PC-3 (cell line): ENCODE results near the gene TEX12. TPM values are rescaled to one million over a fixed set of nuclear protein-coding genes. Genes with fewer than 3 reads are reported as not detected.

ENCODE experiments used
- ATAC-seq: fragments of 200-7000 bp; cut with Tn5 transposase; 2 replicates; pipeline ENCODE4 v1.9.1; 2020; ENCODE audit warnings: mild to moderate bottlenecking, moderate library complexity
- BruUV-seq: library from RNA; stranded (reverse); fragments of 400-500 nt; replicated peaks from 2 replicates; lab custom pipeline; 2021; lab: Mats Ljungman, UMichigan
- CTCF ChIA-PET: fragments of 300-600 bp; sonication (Branson Sonifier 250); formaldehyde crosslinking; loops from one replicate; lab custom pipeline; 2022; ENCODE audit warnings: antibody characterized with exemption; lab: Charles Lee
- POLR2A ChIA-PET: fragments of 300-600 bp; sonication (Branson Sonifier 250); formaldehyde crosslinking; loops from one replicate; lab custom pipeline; 2022; ENCODE audit warnings: antibody characterized with exemption; ENCODE audit not compliant: unreplicated experiment; lab: Charles Lee
- DNase-seq: peaks from one replicate; pipeline ENCODE4 v3.0.0-alpha.2; 2015
- H2AFZ ChIP-seq: fragments of 300-600 bp; sonication (generic); 2 replicates; pipeline ENCODE4 v1.6.0; 2016; ENCODE audit warnings: antibody characterized with exemption, low read length
- H3F3A ChIP-seq: fragments of 300-600 bp; sonication (generic); one replicate; pipeline ENCODE4 v1.6.0; 2017; ENCODE audit warnings: antibody characterized with exemption, low read length, control low read depth, mild to moderate bottlenecking; ENCODE audit not compliant: unreplicated experiment
- H3K27ac ChIP-seq: fragments of 300-600 bp; sonication (generic); 2 replicates; pipeline ENCODE4 v1.5.1; 2016; ENCODE audit warnings: mild to moderate bottlenecking, low read length
- H3K27me3 ChIP-seq: fragments of 300-600 bp; sonication (generic); 2 replicates; pipeline ENCODE4 v1.6.1; 2016; ENCODE audit warnings: low read length, mixed read lengths
- H3K36me3 ChIP-seq: fragments of 300-600 bp; sonication (generic); 2 replicates; pipeline ENCODE4 v1.6.1; 2016; ENCODE audit warnings: low read depth, mixed run types, low read length, mixed read lengths
- H3K4me1 ChIP-seq: fragments of 300-600 bp; sonication (generic); 2 replicates; pipeline ENCODE4 v1.5.1; 2016; ENCODE audit warnings: low read length; ENCODE audit not compliant: insufficient read depth
- H3K4me2 ChIP-seq: fragments of 300-600 bp; sonication (generic); 2 replicates; pipeline ENCODE4 v1.6.0; 2016; ENCODE audit warnings: low read length
- H3K4me3 ChIP-seq: fragments of 300-600 bp; sonication (generic); 2 replicates; pipeline ENCODE4 v1.5.1; 2016; ENCODE audit warnings: mild to moderate bottlenecking, low read length, mixed read lengths
- H3K79me2 ChIP-seq: fragments of 300-600 bp; sonication (generic); 2 replicates; pipeline ENCODE4 v1.6.1; 2017; ENCODE audit warnings: low read length, mixed read lengths
- H3K9ac ChIP-seq: fragments of 300-600 bp; sonication (generic); 2 replicates; pipeline ENCODE4 v1.6.0; 2016; ENCODE audit warnings: mild to moderate bottlenecking, low read length
- H3K9me2 ChIP-seq: fragments of 300-600 bp; sonication (generic); replicated peaks from 2 replicates; pipeline ENCODE4 v1.6.1; 2016; ENCODE audit warnings: mixed run types, low read length, mixed read lengths
- H3K9me3 ChIP-seq: fragments of 300-600 bp; sonication (generic); 2 replicates; pipeline ENCODE4 v1.6.1; 2016; ENCODE audit warnings: low read length, mixed read lengths
- H4K20me1 ChIP-seq: fragments of 300-600 bp; sonication (generic); 2 replicates; pipeline ENCODE4 v1.6.1; 2016; ENCODE audit warnings: low read length, mixed read lengths
- CTCF ChIP-seq: fragments of 300-600 bp; sonication (generic); conservative IDR thresholded peaks from 2 replicates; pipeline ENCODE4 v1.5.1; 2017; ENCODE audit warnings: antibody characterized with exemption, low read depth, mild to moderate bottlenecking, low read length
- EZH2 ChIP-seq: fragments of 300-600 bp; sonication (generic); IDR thresholded peaks from one replicate; pipeline ENCODE4 v1.6.1; 2017; ENCODE audit warnings: antibody characterized with exemption, mild to moderate bottlenecking, low read length; ENCODE audit not compliant: unreplicated experiment
- EZH2phosphoT487 ChIP-seq: fragments of 300-600 bp; sonication (generic); IDR thresholded peaks from 2 replicates; pipeline ENCODE4 v1.6.1; 2018; ENCODE audit warnings: mild to moderate bottlenecking, antibody characterized with exemption, low read length, borderline replicate concordance
- intact Hi-C: fragments of 100-400 bp; cut with micrococcal nuclease; formaldehyde crosslinking; loops from 2 replicates; pipeline ENCODE4 v1.9.0; 2023
- total RNA-seq: library from RNA; depleted of rRNA; stranded (reverse); fragments of >200 nt; gene quantifications from 2 replicates; pipeline ENCODE4 v1.2.3, GENCODE V29; 2014

TEX12 gene
- total RNA-seq, 1 experiment from 2014 or later: not detected

GRCh38 chr11:112178936-112179335, 11.8 kb downstream of the TEX12 start:
- Histone ChIP-seq H3K27ac (no peak overlapping the region), H3K4me1 (peaks cover 9% of the 10 kb centered on the region; the same call in 1 of the 2 replicates), H3K9ac (no peak overlapping the region), H3K36me3 (no peaks in the 10 kb centered on the region), H2AFZ (no peak overlapping the region), H3K9me2 (no peaks in the 10 kb centered on the region), H3K9me3 (no peaks in the 10 kb centered on the region), H3K79me2 (no peaks in the 10 kb centered on the region), H4K20me1 (no peaks in the 10 kb centered on the region), H3K27me3 (no peaks in the 10 kb centered on the region), H3K4me3 (no peak overlapping the region), H3F3A (no peaks in the 10 kb centered on the region), H3K4me2 (no peak overlapping the region)
- intact Hi-C loops: loop anchor here (5.0 kb wide), 1 partner anchor 38 kb away; no protein-coding TSS in a partner anchor
- ATAC-seq (no peak), DNase-seq (no peak)
- no peak for TF ChIP-seq EZH2
- no peak for TF ChIP-seq EZH2phosphoT487
- ChIA-PET CTCF (no interaction called here), POLR2A (no interaction called here)
- BruUV-seq: no TSS peak

- Histone ChIP-seq H3K4me3 (no peak overlapping the region), H3K9me3 (no peaks in the 10 kb centered on the region), H4K20me1 (no peaks in the 10 kb centered on the region), H3K9ac (no peak overlapping the region), H3K9me2 (no peaks in the 10 kb centered on the region), H3K4me2 (no peak overlapping the region), H2AFZ (no peak overlapping the region), H3K79me2 (no peaks in the 10 kb centered on the region), H3K36me3 (no peaks in the 10 kb centered on the region), H3F3A (no peaks in the 10 kb centered on the region), H3K4me1 (peaks cover 8% of the 10 kb centered on the region; the same call in 1 of the 2 replicates), H3K27me3 (no peaks in the 10 kb centered on the region), H3K27ac (no peak overlapping the region)
- TF ChIP-seq CTCF (no peak), EZH2phosphoT487 (no peak), EZH2 (no peak)
- no TSS peak for BruUV-seq
- no peak for DNase-seq
- CTCF ChIA-PET: no interaction called here
- intact Hi-C loops: loop anchor here (5.0 kb wide), 1 partner anchor 38 kb away; no protein-coding TSS in a partner anchor
- POLR2A ChIA-PET: no interaction called here
- no peak for ATAC-seq
Measured at GRCh38 chr11:112179601-112180000, 12.4 kb downstream of the TEX12 start.

GRCh38 chr11:112182867-112183266, 15.7 kb downstream of the TEX12 start:
- ChIA-PET CTCF (no interaction called here), POLR2A (no interaction called here)
- ATAC-seq: no peak

More at GRCh38 chr11:112182867-112183266, 15.7 kb downstream of the TEX12 start:
- no TSS peak for BruUV-seq
- Histone ChIP-seq H3K9ac (no peak overlapping the region), H3K4me3 (no peak overlapping the region), H3K27me3 (no peaks in the 10 kb centered on the region), H3K27ac (no peak overlapping the region), H3K36me3 (no peaks in the 10 kb centered on the region), H3K79me2 (no peaks in the 10 kb centered on the region), H3K9me2 (no peaks in the 10 kb centered on the region), H3F3A (no peaks in the 10 kb centered on the region), H3K9me3 (no peaks in the 10 kb centered on the region), H3K4me2 (no peak overlapping the region), H3K4me1 (no peaks in the 10 kb centered on the region), H2AFZ (no peak overlapping the region), H4K20me1 (no peaks in the 10 kb centered on the region)
- DNase-seq: no peak
- TF ChIP-seq EZH2: no peak
- no peak for TF ChIP-seq EZH2phosphoT487
- TF ChIP-seq CTCF: no peak
- intact Hi-C loops: no loop called here
